GM21619 (cell line): ENCODE data around the gene DUSP11.
"Not testable (repeated sequence)": the region's sequence is repeated elsewhere in the genome, so short reads cannot be mapped to it uniquely, and the experiment has no call there.

Experiments
- ATAC-seq: cut with Tn5 transposase; IDR thresholded peaks from one replicate; pipeline ENCODE4 v1.9.1; 2021; ENCODE audit not compliant: unreplicated experiment

DUSP11 gene

GRCh38 chr2:73718851-73719621, 60.9 kb downstream of the DUSP11 start:
- no peak for ATAC-seq

DNA sequence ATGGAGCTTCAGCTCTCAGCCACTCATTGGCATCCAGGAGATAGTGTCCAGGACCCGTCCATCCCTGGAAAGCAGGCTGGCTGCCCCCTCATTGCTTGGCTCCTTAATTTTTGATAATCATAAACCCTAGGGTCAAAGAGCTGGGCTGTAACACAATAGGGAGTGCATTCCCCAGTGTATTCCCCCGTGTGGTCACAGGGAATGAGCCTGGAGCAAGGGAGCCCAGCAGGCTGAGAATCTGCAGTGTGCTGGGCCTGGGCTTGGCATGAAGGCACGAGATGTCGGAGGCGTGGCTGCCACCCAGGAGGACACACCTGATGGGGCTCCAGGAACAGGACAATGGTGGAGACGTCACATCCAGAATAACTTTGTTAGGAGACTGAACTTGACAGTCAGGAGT, 61.5 kb downstream of the DUSP11 start:
- ATAC-seq, result no peak

DNA sequence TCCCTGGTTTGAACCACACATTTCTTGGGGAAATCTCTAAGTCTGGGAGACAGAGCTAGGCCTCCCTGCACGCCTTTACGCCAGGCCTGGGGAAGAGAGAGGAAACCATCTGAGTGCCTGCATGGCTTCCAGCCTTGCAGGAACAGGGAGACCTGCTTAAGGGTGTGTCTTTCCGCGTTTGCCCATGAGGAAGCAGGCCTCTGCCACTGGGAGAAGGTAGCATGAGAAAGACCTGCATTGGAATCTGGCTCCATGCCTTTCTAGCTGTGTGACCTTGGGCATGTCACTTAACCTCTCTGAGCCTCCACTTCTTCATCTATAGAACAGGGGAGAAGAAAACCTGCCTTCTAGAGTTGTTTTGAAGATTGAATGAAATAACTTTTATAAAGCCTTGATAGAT, 62.2 kb downstream of the DUSP11 start:
- ATAC-seq, result not testable (repeated sequence)

DNA sequence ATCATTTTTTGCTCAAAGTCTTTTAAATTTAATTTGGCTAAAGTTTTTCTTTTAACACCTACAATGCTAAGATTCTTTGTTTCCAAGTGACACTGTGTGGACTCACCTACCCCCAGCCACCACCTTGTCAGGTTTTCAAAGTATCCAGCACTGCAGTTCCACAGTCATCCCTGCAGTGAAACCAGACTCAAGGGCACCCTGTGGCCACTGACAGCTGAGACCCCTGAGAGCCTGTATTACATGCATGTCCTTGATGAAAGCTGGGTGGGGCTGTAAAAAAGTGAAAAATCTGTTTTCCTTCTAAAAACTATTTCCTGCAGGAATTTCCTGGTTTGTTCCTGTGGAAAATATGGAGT, 62.7 kb downstream of the DUSP11 start:
- no peak for ATAC-seq

- ATAC-seq, result no peak
Measured at GRCh38 chr2:73716543-73717250, 63.2 kb downstream of the DUSP11 start.

DNA sequence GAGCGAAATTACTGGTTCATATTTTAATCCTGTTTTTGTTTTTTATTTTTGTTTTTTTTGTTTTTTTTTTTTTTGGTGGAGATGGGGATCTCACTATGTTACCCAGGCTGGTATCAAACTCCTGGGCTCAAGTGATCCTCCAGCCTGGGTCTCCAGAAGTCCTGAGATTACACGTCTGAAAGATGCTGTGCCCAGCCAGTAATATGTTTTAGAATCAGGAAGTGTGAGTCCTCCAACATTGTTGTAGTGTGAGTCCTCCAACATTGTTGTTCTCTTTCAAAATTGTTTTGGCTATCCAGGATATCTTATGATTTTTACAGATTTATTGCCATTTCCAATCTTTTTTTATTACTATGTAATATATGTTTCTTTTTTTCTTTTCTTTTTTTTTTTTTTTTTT, 65.8 kb downstream of the DUSP11 start:
- no peak for ATAC-seq
